ENCODE data around the gene LZTS2. TPM values are rescaled to one million over a fixed set of nuclear protein-coding genes. Genes with fewer than 3 reads are reported as not detected.
A peak's percentile ranks its signal among the peaks of the same experiment; 100 is the strongest.

Gene LZTS2
- total and polyA plus RNA-seq, 9 donors = 9.4 to 121 (median 77.4) TPM

DNA sequence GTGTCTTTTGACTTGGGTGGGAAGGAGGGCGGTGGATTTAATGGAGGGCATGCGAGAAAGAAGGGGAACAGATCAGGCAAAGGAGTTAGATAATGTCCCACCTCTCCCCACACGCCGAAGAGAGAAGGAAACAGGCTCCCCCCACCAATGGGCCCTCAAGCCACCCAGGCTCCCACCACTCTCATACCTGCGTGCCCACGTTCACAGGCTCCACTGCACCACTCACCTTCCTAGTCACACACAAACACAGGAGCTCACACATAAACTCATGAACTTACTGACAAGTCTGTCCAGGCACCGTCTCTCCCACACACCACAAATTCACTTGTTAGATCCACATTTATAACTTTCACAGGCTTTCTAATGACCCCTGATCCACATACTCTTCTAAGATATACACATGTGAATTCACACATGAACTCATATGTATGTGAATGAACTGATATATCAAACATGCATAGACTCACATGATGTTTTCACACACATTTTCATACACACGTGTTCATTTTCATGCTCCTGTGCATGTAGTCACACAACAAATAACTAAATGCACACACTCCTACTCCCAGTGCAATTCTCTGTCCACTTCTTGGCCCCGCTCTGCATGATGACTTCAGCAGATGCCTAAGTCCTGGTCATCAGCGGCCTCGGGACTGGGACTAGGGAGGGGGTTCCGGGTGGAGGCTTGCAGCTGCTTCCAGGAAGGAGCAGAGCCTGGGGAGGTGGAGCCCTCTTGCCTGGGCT lies 1.5 kb downstream of the LZTS2 start:
- peaks cover 16% of the 10 kb centered on the region for H3K4me1 ChIP-seq (ENCODE audit: insufficient read depth)
- peak overlapping the region; percentile 93 for H3K4me3 ChIP-seq
- H3K36me3 ChIP-seq = no peaks in the 10 kb centered on the region
- 13 to 16% (median 13%) methylated on average over 12 of the region's 12 CpGs for WGBS, 3 donors
- intact Hi-C loops (cut with DNase I) = no loop called here
- no peaks in the 10 kb centered on the region for H3K27me3 ChIP-seq
- TF ChIP-seq, protein P1, sequence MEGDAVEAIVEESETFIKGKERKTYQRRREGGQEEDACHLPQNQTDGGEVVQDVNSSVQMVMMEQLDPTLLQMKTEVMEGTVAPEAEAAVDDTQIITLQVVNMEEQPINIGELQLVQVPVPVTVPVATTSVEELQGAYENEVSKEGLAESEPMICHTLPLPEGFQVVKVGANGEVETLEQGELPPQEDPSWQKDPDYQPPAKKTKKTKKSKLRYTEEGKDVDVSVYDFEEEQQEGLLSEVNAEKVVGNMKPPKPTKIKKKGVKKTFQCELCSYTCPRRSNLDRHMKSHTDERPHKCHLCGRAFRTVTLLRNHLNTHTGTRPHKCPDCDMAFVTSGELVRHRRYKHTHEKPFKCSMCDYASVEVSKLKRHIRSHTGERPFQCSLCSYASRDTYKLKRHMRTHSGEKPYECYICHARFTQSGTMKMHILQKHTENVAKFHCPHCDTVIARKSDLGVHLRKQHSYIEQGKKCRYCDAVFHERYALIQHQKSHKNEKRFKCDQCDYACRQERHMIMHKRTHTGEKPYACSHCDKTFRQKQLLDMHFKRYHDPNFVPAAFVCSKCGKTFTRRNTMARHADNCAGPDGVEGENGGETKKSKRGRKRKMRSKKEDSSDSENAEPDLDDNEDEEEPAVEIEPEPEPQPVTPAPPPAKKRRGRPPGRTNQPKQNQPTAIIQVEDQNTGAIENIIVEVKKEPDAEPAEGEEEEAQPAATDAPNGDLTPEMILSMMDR (IDR thresholded peaks at IDR 0.05) = no peak
- TF ChIP-seq EP300 (IDR thresholded peaks at IDR 0.05) (peak; percentile 84), POLR2A (IDR thresholded peaks at IDR 0.05) (peak; percentile 78)
- peak overlapping the region; percentile 99 to 100 for H3K27ac ChIP-seq
- DNase-seq = peak; percentile 83 to 93 (median 87)
- H3K9me3 ChIP-seq = no peaks in the 10 kb centered on the region

DNA sequence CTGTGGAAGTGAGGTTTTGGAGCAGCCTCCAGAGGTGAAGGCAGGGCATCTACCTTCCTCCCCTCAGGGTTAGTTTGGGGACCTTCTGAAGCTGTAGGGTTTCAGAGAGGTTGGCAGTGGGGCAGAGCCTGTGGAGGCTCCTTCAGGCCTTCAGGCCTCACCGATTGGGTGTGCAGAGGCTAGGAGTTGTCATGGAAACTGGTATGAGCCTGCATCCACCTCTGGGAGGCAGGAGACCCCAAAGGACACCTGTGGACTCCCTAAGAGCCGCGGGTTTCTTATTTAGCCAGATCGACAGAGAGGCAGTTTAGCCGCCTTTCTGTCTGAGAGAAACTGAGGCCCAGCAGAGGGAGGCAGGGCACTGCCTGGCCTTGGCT lies 2.0 kb downstream of the LZTS2 start:
- peak in 1 of 5 donors; percentile 27 for DNase-seq
- Histone ChIP-seq H3K9me3 (no peaks in the 10 kb centered on the region), H3K27me3 (no peaks in the 10 kb centered on the region), H3K27ac (peak overlapping the region; percentile 71 to 99), H3K36me3 (no peaks in the 10 kb centered on the region), H3K4me3 (peak overlapping the region; percentile 11), H3K4me1 (ENCODE audit: insufficient read depth) (peaks cover 12% of the 10 kb centered on the region)
- 36 to 40% (median 37%) methylated on average over 5 of the region's 5 CpGs for WGBS, 3 donors
- intact Hi-C loops (cut with DNase I) = no loop called here
- TF ChIP-seq, protein P1 (IDR thresholded peaks at IDR 0.05) = no peak
- TF ChIP-seq EP300 (IDR thresholded peaks at IDR 0.05) = no peak
- TF ChIP-seq POLR2A (IDR thresholded peaks at IDR 0.05) = no peak

DNA sequence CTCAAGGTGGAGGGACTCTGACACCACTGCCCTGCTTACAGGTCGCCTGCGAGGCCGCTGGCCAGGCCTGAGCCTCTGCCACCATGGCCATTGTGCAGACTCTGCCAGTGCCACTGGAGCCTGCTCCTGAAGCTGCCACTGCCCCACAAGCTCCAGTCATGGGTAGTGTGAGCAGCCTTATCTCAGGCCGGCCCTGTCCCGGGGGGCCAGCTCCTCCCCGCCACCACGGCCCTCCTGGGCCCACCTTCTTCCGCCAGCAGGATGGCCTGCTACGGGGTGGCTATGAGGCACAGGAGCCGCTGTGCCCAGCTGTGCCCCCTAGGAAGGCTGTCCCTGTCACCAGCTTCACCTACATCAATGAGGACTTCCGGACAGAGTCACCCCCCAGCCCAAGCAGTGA lies 2.8 kb downstream of the LZTS2 start:
- intact Hi-C loops (cut with DNase I) = no loop called here
- peak in 1 of 5 donors; percentile 39 for DNase-seq
- 71 to 92% (median 74%) methylated on average over 11 of the region's 11 CpGs for WGBS, 3 donors
- H3K27ac ChIP-seq = peak overlapping the region; percentile 71 to 99
- TF ChIP-seq, protein P1 (IDR thresholded peaks at IDR 0.05) = no peak
- TF ChIP-seq EP300 (IDR thresholded peaks at IDR 0.05) (no peak), POLR2A (IDR thresholded peaks at IDR 0.05) (no peak)
- H3K4me3 ChIP-seq = no peak overlapping the region
- H3K4me1 ChIP-seq (ENCODE audit: insufficient read depth) = peaks cover 10% of the 10 kb centered on the region
- no peaks in the 10 kb centered on the region for H3K9me3 ChIP-seq
- H3K27me3 ChIP-seq = no peaks in the 10 kb centered on the region
- H3K36me3 ChIP-seq = no peaks in the 10 kb centered on the region

DNA sequence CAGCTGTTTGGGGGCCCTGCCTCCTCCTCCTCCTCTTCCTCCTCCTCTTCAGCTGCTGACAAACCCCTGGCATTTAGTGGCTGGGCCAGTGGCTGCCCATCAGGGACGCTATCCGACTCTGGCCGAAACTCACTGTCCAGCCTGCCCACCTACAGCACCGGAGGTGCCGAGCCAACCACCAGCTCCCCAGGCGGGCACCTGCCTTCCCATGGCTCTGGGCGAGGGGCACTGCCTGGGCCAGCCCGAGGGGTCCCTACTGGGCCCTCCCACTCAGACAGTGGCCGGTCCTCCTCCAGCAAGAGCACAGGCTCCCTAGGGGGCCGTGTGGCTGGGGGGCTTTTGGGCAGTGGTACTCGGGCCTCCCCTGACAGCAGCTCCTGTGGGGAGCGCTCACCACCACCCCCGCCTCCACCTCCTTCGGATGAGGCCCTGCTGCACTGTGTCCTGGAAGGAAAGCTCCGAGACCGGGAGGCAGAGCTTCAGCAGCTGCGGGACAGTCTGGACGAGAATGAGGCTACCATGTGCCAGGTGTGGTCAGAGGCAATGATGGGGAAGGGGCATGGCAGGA lies 4.1 kb downstream of the LZTS2 start:
- Histone ChIP-seq H3K4me1 (ENCODE audit: insufficient read depth) (peaks cover 18% of the 10 kb centered on the region), H3K4me3 (no peak overlapping the region), H3K36me3 (no peaks in the 10 kb centered on the region), H3K27me3 (no peaks in the 10 kb centered on the region), H3K27ac (no peak overlapping the region), H3K9me3 (no peaks in the 10 kb centered on the region)
- TF ChIP-seq EP300 (IDR thresholded peaks at IDR 0.05) (no peak), POLR2A (IDR thresholded peaks at IDR 0.05) (no peak)
- TF ChIP-seq, protein P1 (IDR thresholded peaks at IDR 0.05) = no peak
- intact Hi-C loops (cut with DNase I) = no loop called here
- DNase-seq = no peak
- WGBS, 3 donors = 82 to 91% (median 90%) methylated on average over 17 to 18 of the region's 18 CpGs
